Lung microvascular endothelial cell (primary cell): ENCODE results near the gene CUTA. TPM values are rescaled to one million over a fixed set of nuclear protein-coding genes. Genes with fewer than 3 reads are reported as not detected.

Source experiments
- DNase-seq, 2 donors: peaks; one replicate each; pipeline versions ENCODE4 v3.0.0 to v3.0.0-alpha.2; 2010; ENCODE audit warnings: low read depth in 2 of 2
- total RNA-seq: library from RNA; depleted of rRNA; stranded (reverse); fragments of >200 nt; gene quantifications from 2 replicates; pipeline ENCODE4 v1.2.1, GENCODE V29; 2014

CUTA gene
- total RNA-seq, 1 donor from 2014 or later = 89.5 TPM

- no peak for DNase-seq
Observed at GRCh38 chr6:33439956-33440648, 22.2 kb upstream of the CUTA start.

GRCh38 chr6:33438978-33439594 lies 21.2 kb upstream of the CUTA start:
- DNase-seq = no peak

GRCh38 chr6:33437666-33438065 lies 19.8 kb upstream of the CUTA start:
- no peak for DNase-seq

- no peak for DNase-seq
Observed at GRCh38 chr6:33434961-33435360, 17.1 kb upstream of the CUTA start.

GRCh38 chr6:33433544-33434191 lies 15.8 kb upstream of the CUTA start:
- no peak for DNase-seq

GRCh38 chr6:33433001-33433543 lies 15.2 kb upstream of the CUTA start:
- DNase-seq = no peak

GRCh38 chr6:33432546-33432945 lies 14.6 kb upstream of the CUTA start:
- no peak for DNase-seq

- no peak for DNase-seq
Observed at GRCh38 chr6:33431880-33432541, 14.1 kb upstream of the CUTA start.

GRCh38 chr6:33430991-33431879 lies 13.3 kb upstream of the CUTA start:
- peak; percentile 72 to 74 for DNase-seq

GRCh38 chr6:33430334-33430733 lies 12.4 kb upstream of the CUTA start:
- no peak for DNase-seq

GRCh38 chr6:33429750-33430052 lies 11.8 kb upstream of the CUTA start:
- DNase-seq = peak in 1 of 2 donors; percentile 31

- no peak for DNase-seq
Observed at GRCh38 chr6:33428966-33429749, 11.3 kb upstream of the CUTA start.

GRCh38 chr6:33428224-33428965 lies 10.5 kb upstream of the CUTA start:
- DNase-seq = peak; percentile 42 to 66

- DNase-seq = peak in 1 of 2 donors; percentile 48
Observed at GRCh38 chr6:33427585-33428223, 9.8 kb upstream of the CUTA start.

- DNase-seq = peak in 1 of 2 donors; percentile 33
Observed at GRCh38 chr6:33426590-33427511, 8.9 kb upstream of the CUTA start.

- DNase-seq = peak; percentile 78 to 87
Observed at GRCh38 chr6:33425668-33426577, 8.0 kb upstream of the CUTA start.
